Hematopoietic multipotent progenitor cell treated with erythropoietin and hydrocortisone succinate and interleukin-3 and kit ligand, for 4 days (in vitro differentiated cells): Measurements from ENCODE around the gene PSMA7.
"Not testable (repeated sequence)": the region's sequence is repeated elsewhere in the genome, so short reads cannot be mapped to it uniquely, and the experiment has no call there.

Experiments
- DNase-seq: peaks from one replicate; pipeline ENCODE4 v3.0.0-alpha.2; 2015

PSMA7 gene

DNA sequence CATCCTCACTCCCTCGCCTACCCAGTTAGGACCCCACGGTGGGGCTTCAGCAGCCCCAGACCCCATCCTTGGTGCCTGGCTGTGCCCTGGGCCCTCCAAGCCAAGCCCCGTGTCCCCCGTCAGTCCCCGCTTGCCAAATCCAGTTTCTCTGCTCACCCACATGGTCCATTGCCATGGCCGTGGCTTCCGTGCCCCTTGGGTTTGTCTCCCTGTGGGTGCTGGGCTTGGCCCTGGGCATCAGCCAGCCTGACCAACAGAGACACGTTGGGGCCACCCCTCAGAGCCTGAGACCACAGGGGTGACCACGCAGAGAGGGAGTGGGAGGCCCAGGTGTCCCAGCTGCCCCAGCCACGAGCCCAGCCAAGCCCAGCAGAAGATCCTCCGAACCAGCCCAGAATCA is 8.0 kb upstream of the PSMA7 start:
- DNase-seq, result no peak

DNA sequence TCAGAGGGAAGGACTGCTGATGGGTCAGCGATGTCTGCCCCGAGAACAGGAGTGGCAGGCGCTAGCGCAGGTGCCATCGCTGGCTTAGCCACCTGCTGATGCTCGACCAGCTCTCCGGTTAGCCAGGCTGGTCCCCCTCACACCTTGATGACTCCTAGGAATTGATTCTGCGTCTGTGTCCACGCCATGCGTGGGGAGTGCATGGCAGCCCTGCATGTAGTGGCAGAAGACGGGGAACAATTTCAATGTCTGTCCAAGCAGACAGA is 7.0 kb upstream of the PSMA7 start:
- no peak for DNase-seq

DNA sequence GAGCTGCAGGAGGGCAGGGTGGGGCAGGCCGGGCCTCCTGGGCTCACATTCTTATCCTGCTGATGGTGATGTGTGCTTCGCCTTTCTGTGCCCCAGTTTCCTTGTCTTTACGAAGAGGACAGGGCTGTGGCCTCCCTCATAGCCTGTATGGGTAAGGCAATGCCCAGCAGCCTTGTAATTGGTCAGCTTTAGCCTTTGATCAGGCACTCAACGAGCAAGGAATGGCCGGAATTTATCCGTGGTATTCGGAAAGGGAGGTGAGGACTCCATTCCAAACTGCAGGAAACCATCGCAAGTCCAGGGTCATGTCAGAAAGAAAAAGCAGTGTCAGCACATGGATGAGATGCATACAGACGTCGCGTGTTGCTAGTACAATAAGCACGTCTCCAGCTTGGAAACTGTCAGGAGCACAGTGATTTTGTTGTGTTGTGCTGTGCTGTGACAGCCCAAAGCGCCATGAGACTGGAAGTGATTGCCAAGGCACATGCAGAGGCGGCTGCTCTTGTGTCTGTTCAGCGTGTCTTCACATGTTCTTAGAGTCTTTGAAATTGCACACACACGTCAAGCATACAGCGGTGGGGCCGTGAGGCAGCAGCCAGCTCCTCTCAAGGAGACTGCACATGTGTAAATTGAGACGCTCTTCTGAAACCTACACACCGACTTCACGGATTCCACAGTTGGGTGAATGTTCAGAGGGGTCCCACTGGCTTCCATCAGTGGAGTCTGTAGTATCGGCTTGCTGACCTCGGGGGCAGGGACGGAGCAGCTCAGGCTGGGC is 6.5 kb upstream of the PSMA7 start:
- DNase-seq, result no peak

DNA sequence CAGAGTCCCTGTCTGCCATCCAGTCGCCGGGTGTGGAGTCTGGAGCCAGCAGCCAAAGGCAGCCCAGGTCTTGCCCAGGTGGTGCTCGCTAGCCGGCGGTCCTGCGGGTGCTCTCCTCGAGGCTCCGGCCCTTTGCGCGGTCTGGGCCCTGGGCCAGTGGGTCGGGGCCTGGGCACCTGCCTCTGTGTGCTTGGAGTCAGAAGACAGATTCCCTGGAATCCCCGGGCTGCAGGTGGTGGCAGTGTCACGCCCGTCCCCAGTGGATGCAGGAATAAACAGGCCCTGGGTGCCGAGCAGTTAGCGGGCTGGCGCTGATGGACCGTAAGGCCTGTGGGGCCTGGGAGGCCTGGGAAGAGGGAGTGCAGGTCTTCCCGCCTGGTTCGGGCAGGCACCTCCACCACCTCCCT is 5.7 kb upstream of the PSMA7 start:
- DNase-seq, result no peak

DNA sequence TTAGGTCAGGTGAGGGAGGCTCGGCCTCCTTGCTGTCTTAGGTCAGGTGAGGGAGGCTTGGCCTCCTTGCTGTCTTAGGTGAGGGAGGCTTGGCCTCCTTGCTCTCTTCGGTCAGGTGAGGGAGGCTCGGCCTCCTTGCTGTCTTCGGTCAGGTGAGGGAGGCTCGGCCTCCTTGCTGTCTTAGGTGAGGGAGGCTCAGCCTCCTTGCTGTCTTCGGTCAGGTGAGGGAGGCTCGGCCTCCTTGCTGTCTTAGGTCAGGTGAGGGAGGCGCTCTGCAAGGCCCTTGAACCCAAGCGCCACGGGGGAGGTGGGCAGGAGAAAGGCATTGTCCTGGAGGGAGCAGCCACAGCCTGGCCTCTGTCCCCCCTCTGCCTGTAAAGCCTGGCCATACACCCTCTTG is 5.2 kb upstream of the PSMA7 start:
- not testable (repeated sequence) for DNase-seq

DNA sequence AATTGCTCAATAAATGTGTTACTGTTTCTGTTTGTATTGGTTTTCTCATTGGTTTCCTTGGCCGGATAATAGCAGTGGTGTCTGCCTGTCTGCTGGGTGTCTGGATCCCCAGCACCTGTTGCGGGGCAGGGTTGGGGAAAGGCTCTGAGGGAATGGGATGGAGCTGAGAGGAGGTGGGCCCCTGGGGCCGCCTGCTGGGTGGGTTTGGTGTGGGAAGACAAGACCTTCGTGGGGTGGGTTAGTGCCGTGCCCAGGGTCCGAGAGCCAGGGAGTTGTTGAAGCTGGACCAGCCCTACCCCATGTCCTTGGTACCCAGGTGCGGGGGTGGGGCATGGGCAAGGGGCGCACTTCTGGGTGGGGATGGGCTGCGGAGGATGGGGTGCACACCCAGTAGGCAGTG is 4.3 kb upstream of the PSMA7 start:
- no peak for DNase-seq

DNA sequence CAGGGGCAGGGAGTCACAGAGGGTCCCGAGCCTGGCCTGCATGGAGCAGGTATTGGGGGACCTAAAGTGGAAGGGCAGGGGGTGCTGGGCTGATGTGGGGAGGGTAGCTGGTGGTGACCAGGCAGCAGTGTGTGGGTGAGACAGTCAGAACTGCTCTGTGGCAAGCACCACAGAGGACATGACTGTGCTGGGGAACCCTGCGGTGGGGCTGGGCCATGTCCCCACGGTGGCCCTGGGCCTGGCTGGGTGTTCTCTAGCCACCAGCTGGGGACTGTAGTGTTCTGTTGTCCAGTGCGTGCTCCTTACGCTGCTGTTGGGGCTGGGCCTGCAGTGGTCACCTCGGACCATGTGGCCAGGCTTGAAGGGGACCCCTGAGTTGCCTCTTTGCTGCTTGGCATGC is 3.9 kb upstream of the PSMA7 start:
- no peak for DNase-seq

DNA sequence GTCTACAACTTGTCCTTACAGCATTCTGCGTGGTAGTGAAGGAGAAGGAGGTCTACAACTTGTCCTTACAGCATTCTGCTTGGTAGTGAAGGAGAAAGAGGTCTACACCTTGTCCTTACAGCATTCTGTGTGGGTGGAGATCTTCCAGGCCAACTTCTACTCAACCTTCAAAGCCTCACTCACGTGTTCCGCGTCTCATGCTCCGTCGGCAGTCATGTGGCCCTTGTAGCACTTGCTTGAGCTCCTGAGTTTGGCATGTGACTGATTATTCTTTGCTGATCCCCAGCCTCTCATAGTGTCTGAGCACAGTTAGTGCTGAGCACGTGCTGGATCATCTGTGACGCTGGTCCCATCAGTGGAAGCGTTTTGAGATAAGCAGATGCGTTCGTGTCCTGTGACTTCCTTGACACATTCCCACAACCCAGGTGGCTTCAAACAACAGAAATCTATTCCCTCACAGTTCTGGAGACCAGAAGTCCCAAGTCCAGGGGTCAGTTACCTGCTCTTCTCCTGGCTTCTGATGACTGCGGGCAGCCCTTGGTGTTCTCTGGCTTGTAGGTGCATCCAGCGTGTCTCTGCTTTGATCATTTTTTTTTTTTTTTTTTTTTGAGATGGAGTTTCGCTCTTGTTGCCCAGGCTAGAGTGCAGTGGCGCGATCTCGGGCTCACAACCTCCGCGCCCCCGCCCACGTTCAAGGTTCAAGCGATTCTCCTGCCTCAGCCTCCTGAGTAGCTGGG is 3.0 kb upstream of the PSMA7 start:
- DNase-seq, result peak; percentile 54

DNA sequence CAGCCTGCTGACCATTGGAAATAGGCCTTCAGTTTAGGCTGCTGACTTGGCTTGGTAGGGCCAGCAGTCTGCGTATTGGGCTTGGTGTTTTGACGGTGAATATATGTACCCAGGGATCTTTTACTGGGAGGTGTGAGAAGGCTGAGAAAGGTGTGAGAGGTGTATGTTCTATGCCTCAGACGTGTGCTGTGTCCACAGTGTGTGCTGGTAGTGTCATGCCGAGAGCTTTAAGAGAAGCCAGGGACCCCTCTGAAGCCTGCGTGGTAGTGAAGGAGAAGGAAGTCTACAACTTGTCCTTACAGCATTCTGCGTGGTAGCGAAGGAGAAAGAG is 2.5 kb upstream of the PSMA7 start:
- no peak for DNase-seq

DNA sequence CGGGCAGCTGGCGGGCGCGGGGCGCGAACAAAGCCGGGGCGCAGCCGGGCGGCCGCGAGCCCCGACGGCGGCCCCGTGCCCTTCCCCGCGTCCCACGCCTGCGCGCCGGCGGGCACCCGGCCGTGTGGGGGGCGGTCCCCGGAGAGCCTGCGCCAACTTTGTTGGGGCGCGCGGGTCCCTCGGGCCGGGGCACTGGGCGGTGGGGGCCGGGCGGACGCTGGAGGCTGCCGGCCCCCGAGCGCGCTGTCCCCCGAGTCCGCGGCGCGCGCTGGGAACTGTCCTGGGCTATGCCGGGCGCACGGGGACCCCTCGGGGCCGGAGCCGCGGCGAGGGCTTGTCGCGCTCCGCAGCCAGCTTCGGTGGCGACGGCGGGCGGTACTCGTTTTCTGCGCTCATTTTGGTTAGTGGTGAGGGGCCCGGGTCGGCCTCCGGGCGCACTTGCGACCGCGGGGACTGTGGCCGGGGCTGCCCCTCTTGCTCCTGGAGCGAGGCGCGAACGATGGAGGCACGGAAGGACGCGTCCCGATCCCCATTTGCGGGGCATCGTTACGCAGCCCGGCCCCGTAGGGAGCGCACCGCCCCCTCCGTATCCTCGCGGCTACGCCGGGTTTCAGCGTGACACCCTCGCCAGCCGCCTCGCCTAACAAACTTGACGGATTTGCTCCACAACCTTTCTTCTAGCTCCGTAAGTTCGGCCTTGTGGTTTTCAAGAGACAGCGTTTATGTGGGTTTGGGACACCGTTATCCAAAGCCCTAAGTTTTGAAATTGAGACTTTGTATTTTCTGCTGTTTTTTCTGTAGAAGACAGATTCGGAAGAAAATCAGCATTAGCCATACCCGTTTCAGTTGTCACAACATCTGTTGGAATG is 997 bp upstream of the PSMA7 start:
- DNase-seq, result peak; percentile 85

DNA sequence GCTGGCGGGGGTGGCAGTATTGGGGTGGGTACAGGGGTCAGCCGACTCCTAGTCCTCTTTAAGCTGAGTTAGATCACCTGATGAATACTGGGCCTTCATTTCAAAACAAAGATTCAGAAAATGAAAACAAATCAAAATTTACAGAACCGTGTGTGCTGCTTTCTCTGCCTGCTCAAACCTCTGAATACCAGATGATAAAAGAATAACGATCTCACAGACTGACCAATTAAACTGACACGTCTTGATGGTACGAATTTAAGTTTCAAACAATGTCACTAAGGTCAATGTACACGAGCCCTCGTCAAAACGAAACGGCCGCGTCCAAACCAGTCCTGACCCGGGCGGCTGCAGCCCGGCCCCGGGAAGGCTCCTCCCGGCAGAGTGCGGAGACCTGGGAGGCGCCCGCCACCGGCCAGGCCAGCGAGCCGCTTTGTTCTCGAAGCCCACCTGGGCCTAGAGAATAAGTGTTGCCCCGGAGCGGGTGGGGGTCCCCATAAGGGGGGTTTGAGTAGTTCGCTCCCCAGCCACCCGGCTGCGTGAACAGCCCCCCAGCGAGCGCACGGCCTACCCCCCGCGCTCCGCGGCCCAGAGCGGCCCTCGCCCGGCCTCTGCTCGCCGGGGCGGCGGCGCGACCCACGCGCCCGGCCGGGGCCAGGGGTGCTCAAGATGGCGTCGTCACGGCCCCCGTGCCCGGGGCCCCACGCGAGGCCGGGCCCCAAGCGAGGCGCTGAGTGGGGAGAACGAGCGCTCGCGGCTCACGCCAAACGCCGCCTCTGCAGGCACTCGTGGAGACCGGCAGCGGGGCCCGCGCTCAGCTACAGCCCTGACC is 728 bp downstream of the PSMA7 start:
- DNase-seq, result peak; percentile 18

DNA sequence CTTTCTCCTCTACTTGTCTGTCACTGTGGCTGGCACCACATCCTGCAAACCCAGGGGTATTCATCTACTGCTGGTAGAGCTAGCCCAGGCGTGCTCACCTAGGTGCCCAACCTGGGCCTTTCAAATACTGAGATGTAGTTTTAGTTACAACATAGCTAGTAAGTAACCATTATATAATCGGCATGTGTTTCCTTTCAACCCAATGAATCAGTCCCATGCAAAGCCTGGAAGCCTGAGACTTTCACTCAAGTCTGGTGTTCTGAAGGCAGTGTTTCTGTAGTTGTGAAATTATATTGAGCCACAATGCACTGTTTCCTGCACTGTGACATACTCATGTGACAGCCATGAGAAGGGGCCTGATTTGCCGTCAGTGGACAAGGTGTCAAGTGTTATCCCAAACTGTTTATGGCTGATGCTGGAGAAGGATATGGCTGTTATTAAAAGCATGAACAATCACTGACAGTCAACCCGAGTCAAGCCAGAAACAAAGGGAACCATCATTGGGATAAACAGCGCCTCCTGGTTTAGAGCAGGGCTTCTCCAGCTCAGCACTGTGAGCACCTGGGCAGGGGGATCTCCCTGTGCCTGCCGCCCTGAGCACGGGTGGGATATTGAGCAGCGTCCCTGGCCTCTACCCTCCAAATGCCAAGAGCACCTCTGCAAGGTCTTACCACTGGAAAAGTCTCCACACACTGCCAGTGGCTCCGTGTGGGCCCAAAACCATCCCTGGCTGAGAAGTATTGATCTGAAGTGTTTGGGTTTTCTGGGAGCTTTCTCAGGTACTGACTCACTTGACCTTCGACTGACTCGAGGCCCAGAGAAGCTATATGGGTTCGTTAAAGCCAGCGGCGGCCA is 1.6 kb downstream of the PSMA7 start:
- peak; percentile 51 for DNase-seq

DNA sequence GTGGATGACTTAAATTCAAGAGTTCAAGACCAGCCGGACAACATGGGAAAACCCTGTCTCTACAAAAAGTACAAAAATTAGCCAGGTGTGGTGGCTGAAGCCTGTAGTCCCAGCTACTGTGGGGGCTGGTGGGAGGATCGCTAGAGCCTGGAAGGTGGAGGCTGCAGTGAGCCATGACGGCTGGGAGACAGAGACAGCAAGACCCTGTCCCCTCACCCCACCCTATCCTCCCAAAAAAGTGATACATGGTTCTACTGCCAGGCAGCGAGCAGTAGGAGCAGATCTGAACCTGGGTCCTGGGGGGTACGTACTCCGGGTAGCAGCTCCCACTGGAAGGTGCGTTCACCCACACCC is 2.2 kb downstream of the PSMA7 start:
- no peak for DNase-seq

DNA sequence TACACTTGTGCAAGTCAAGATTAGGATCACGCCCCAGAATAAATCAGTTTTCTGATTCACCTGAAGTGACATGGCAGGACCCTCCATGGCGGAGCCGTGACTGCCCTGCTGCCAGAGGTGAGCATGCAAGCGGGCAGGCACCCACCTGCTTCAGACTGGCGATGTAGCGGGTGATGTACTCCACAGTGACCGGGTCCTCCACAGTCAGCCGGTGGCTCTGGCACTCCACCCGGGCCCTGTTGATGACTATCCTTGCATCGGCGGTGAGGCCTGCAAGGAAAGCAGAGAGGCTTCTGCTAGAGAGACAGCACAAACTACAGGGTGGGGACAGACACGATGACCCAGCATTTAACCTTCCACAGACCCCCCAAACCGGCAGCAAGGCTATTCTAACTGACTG is 3.6 kb downstream of the PSMA7 start:
- no peak for DNase-seq

DNA sequence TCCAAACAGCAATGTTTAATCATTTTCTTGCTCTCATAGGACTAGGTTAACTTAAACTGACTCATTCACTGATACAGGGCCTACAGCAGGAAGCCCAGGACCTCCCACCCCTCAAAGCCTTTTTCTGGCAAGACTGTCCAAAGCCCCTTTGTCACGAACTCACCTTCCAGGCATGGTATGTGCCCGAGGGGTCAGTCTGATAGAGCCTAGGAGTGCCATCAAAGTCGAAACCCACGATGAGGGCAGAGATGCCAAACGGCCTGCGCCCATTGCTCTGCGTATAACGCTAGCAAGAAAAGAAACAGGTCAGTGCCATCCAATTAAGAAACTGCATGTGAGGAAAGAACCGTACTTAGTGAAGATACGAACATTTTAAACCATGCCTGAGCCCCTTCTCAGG is 4.3 kb downstream of the PSMA7 start:
- DNase-seq, result no peak

DNA sequence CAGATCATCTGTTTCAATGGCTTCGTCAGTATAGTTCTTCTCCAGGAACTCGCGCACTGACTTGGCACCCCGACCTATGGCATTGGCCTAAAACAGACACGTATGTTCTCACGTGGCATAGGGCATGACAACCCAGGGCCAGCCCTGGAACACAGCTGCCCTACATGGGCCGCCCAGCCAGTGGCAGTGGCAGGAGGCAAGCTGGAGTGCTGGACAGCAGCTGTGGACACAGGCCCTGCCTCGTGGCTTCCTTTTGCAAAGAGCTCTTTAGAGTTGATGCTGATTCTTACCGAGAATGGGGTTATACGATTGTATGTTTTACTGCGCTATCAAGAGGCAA is 5.0 kb downstream of the PSMA7 start:
- DNase-seq, result no peak

DNA sequence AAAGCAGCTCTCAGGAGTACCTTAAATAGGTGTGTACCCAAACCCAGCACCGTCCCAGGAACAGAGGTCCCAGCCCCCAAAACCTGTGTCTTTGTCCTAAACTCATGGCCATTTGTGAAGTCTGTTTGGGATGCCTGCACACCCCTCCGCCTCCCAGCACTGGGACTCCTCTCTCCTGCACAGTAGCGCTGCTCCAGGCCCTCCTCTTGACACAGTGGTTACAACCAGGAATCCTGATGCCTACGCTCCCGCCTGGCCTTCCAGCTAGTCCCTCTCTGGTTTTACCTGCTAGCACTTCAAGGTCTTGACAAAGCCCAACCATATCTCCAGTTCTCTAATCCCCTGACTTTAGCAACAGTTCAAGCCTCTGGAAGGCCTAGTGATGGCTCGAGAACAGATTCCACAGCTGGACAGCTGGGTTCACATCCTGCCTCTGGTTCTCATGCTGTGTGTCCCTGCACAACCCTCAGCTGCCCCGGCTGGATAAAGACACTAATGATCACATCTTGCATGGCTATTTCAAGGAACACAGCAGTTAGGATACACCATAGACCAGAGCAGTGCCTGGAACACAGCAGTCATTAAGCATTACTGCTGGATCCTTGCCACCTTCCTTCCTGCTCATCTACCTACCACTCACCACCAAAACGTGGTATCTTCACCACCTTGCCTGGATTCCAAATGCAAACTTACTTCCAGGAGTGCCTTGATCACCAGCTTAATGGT is 5.6 kb downstream of the PSMA7 start:
- DNase-seq, result no peak

DNA sequence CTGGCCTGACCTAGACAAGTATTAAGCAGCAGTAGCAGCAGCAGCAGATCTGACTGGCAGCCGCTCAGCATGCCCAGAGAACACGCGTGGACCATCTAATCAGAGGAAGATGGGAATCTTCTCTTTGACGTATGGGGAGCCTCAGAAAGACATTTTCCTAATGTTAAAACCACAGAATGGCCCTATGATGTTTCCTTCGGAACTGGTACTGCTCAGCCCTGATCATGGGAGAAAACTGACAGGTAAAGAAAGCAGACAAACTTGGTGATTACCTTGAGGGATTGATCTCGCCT is 6.2 kb downstream of the PSMA7 start:
- DNase-seq, result no peak

DNA sequence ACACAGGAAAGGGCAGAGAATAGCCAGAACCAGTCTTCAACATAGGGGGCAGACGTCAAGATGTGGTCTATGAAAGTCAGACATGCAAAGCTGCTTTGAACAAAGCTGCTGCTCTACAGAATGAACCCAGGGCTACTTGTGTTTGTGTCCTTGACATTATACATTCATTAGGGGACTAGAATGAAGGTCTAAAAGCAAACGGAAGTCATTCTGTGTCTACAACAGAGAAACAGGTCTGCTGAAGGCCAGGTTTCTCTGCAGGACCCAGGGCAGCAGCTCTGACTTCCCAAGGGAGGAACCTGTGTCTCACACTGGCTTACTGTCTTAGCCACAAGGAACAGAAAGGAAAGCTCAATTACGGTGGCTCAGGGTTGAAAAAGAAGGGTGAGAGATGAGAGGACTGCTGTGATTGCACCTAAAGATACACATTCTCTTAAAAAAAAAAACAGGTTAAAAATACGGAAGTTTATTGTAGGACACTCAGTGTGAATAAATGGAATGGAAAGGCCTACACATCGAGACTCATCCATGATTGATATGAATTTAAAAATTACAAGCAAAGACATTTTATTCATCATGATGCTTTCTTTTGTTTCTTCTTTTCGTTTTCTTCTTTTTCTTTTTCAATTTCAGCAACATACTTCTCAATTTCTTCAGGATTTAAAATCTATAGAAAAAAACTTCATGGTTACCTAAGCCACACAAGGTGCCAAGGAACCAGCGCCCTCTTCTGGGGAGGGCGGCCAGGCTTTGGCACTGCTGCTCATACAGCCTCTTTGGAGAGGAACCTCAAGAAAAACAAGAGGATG is 6.7 kb downstream of the PSMA7 start:
- peak; percentile 87 for DNase-seq

DNA sequence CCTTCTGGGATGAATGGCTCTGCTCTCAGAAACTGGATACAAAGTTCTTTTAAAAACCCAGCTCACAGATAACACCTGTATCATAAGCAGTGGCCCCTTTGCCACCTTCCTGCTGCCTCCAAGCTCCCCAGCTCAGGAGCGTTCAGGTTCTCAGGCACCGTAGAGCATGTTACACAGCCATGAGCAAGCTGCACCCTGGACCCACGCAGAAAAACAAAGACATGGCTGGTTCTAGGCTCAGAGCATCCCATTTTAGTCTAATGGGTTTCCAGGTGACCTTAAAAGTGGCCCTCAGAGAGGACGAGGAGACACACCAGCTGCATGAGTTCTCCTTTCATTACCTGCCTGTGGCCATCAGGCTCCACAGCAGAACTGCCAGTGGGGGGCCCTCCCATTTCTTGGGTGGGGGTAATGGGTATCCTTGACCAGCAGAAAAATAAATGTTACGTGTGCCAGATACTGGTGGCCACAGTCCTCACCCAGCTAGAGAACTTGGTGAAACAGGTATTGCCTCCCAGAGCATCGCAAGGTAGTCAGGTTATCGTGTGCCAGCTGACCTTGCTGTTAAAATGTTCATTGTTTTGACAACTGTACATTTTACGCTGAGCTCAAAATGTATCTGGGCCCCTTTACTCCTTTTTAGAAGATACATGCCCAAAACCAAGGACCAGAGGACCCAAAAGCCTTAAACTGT is 7.5 kb downstream of the PSMA7 start:
- DNase-seq, result no peak
